Activated CD4-positive, alpha-beta T cell treated with anti-CD3 and anti-CD28 coated beads, Interleukin-2, Interleukin-6, amounts not matched to agents 100 ng/mL and 50 ng/mL, durations not matched to agents 16 hours and 8 hours (primary cell): ENCODE measurements around the gene SLC9A3.
A peak's percentile ranks its signal among the peaks of the same experiment; 100 is the strongest.

Experiments
- DNase-seq: peaks from one replicate; pipeline ENCODE4 v3.0.0-alpha.2; 2020

The SLC9A3 gene

DNA sequence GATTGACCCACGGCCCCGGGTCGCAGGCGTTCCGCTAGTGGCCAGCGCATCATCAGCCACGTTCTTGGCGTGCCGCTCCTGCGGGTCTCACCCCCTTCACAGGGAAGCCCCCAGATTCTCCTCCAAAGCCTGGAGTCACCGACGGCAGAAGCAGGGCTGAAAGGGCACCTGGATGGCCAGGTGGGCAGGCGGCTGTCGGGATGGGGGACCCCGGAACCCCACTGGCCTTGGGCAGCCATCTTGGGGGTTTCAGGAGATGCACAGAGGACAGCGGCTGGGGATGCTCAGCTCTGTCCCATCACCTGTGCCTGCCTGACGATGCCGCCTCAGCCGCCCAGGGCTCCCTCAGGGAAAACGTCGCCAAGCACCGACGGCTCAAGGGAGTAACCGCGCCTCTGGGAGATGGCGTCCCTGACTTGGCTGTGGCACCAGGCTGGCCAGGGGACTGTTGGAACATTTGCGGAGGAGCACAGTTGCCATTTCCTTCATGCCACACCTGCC is 14.1 kb upstream of the SLC9A3 start:
- no peak for DNase-seq

DNA sequence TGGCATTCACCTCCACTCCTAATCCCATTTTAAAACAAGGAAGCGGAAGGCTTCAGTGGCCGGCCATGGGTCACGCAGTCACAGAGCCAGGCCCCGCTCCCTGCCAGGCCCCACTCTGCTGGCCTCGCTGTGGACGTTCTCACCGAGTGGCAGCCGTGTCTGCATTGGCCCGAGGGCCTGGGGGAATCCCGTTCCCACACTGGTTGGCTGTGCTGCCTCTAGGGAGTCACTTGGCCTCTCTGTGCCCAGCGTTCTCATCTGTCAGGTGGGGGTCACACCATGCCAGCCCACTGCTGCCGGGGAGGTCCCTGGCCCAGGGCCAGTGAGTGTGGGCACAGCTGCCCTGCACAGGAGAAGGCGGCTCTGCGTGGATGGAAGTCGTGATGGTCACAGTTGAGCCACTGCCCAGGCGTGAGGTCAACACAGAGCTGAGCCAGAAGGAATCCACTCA is 13.4 kb upstream of the SLC9A3 start:
- no peak for DNase-seq

DNA sequence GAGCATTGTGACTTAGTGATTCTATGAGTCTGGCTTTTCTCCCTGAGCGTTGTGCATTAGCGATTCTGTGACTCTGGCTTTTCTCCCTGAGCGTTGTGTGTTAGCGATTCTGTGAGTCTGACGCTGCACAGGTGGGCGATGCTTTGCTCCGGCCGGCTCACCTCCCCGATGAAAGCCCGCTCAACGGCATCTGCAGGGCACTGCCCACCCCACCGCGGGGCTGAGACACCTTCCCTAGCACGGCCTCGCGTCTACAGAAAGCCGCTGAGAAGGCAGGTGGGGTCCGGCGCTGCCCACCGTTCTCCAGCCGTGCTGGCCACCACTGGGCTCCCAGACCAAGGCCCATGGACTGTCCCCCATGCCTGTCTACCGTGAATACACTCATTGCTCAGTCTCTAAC is 12.8 kb upstream of the SLC9A3 start:
- no peak for DNase-seq

DNA sequence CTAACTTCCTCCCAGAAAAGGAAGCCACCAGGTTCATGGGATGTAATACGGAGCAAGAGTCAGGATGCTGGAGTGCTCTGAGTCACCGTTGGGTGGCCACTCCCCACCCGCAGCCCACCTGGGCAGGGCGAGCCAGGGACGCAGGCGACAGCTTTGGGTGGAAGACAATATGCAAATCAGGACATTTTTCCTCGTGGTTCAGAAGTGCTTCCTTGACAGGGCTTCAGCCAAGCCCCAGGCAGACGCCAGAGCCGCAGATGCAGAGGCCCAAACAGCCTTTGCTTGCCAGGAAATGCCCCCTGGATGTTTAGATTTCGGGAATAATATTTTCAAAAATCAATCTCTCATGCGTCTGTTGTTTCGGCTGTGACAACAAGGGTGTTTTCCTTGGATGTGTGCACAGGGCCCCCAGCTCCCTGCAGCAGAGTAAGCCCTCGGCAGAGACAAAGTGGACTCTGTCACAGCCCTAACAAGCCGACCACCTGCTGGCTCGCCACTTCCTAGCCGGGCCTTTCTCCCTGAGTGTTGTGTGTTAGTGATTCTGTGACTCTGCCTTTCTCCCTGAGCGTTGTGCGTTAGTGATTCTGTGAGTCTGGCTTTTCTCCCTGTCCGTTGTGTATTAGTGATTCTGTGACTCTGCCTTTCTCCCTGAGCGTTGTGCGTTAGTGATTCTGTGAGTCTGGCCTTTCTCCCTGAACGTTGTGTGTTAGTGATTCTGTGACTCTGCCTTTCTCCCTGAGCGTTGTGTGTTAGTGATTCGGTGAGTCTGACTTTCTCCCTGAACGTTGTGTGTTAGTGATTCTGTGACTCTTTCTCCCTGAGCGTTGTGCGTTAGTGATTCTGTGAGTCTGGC is 11.8 kb upstream of the SLC9A3 start:
- DNase-seq, result no peak

DNA sequence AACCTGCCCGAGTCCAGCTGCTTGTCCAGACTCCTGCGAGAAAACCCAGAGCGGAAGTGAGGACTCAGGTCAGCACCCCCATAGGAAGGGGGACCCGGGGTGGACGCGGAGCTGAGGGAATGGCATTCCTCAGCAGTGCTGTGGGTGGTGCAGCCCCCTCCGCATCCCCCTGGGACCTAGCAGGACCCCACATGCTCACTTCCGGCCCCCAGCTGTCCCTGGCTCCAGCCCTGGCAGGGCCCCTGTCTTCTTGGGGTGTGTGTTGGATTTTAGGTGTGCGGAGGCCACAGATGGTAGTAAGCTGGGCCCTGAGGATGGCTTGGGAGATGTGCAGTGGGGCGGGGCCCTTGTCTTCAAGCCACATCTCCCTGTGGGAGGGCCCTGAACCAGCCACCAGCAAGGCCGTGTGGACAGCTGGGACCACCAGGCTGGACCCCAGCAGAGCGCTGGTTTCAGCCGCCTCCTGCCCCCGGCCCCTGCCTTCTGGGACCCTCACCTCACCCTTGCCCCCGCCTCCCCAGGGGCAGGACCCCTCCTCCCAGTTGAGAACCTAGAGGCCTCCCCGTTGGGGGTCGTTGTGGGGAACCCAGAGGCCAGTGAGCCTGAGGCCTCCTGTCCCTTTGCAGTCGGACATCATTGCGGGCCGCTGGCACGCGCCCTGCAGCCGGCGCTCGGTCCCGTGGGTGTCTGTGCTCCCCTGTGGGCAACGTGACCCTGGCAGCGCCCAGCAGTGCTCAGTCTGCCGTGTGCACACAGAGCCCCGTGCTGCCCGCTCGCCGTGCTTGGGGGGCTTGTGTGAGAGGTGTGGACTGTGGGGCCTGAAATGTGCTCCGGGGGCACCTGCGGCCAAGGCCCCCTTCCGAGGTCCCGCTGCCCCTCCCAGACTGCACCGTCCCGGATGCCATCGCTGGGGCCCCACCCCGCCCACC is 10.8 kb upstream of the SLC9A3 start:
- DNase-seq, result no peak

DNA sequence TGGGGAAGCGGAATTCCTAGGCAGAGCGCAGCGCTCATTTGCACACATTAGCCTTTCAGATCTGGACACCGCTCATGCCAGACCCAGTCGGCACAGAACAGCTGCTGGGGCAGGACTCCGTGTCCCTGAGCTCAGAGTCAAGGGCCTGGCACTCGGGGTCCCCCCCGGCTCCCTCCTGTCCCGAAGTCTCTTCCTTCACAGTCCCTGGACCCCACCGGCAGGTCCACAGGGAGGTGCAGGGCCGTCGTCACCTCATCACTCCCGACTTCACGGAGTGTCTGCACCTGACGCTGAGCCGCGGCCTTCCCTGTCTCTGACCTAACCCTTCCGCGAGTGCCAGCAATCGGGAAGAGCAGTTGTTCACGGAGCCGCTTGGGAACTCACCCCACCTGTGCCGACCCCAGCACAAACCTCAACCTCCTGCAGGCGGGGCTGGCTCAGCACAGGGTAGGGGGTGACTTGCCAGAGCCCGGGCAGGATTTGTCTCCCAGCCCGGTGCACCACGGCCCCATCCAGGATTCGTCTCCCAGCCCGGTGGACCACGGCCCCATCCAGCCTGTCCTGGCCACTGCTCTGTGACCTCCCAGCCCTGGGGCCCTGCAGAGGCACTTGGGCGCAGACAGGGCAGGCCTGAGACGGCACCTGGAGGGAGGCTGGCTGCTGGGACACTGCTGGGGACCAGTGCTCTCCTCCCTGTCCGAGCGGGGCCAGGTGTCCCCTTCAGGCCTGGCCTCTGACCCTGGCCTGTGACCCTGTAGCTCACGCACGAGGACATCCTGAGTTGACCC is 9.9 kb upstream of the SLC9A3 start:
- no peak for DNase-seq

DNA sequence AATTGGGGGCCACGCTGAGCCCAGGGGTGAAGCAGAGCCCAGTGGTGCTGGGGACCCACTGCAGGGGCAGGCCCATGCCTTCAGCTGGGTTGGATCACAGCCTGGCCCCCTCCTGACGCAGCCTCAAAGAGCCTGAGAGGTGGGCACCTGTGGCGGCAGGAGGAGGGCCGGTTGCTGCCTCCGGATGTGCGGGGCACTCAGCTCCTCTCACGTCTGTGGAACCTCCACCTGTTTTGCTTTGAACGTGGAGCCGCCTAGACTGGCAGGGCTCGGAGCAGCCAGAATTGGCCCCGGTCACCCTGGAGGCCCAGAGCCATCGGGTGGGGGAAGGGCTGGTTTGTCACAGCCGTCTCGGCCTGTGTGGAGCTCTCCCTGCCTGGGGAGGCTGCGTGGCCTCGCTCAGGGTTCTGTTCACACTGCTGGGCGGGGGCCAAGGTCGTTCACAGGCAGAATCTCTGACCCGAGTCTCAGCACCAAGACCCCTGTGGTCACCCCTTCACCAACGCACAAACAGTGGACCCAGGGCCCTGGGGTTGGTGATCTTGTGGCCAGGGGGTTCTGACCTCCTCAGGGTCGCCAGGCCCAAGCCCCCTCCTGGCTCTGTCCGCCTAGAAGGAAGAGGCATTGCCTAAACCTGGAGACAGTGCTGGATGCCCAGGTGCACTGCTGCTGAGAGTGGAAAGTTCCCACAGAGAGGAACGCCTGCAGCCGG is 9.2 kb upstream of the SLC9A3 start:
- DNase-seq, result no peak

DNA sequence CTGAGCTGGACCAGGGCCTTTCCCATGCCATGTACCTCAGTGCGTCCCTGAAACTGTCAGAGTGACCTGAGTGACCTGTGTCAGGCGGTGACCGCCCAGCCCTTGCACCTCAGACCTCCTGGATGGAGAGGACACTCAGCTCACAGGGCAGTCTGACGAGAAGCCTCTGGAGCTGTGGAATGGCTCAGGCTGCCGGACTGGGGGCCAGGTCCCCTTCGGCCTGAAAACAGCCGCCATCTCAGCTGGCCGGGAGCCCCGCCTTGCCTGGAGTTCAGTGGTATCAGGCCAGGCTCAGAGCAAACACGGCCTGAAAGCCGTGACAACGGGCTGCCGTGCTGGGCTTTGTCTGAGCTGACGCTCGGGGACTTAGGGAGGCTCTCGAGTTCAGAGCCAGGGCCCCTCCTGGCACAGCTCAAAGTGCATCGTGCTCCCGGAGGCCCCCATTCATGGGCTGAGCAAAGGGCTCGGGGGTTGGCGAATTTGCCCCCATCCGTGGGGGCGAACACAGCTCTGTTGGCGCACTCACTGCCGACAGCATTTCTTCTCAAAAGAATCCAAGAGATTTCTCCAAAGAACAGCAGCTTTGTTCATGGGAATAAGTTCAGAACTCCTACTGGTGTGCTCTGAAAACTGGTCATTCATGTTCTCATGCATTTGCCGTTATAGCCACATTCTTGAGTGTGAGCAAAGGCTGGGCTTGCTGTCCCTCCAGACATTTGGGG is 8.4 kb upstream of the SLC9A3 start:
- no peak for DNase-seq

DNA sequence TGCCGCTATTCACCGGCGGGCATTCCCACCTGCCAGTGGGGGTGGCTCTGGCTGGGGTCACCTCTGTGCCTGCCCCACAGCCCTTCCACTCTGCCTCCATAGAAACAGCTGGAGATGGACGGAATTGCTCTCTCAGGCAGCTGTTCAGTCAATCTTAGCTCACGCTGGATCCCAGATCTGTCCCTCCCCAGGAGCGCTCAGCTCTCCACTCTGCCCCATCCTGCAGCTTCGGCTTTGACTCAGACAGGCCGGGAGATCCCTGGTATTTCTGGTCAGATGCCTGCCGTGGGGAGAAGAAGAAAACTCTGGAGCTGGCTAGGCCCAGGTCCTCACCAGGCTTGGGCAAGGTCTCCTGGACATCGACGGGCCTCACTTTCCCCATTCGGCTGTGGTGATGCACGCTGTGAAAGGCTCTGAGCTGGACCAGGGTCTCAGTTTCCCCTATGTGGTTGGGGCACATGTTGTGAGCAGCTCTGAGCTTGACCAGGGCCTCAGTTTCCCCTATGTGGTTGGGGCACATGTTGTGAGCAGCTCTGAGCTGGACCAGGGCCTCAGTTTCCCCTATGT is 7.6 kb upstream of the SLC9A3 start:
- no peak for DNase-seq

DNA sequence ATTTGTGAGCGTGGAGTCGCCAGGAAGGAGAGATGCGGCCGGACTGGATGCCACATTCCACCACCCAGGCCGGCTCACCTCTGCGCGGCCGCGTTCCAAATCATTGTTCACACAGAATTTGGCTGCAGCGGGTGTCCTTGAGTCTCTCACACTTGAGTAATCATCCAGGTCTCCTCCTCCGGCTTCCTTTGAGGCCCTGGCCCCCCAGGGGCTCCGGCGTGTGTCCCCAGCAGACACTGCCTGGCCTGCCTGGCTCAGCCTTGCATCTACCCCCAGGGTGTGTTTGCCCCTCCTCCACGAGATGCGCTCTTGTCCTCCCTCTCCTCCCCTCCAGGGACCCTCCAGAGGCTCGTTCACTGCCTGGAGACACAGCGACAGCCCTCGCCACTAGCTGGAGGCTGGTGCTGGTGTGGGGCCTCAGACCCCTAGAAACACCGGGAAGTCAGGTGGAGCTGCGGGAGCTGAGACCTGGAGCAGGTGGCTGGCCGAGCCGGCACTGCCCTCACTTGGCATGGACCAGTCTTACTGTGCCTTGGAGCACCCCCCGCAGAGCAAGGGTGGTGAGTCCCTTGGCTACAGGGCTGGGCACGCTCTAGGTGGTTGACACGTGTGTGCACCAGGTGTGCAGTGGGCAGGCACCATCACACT is 7.0 kb upstream of the SLC9A3 start:
- DNase-seq, result no peak

DNA sequence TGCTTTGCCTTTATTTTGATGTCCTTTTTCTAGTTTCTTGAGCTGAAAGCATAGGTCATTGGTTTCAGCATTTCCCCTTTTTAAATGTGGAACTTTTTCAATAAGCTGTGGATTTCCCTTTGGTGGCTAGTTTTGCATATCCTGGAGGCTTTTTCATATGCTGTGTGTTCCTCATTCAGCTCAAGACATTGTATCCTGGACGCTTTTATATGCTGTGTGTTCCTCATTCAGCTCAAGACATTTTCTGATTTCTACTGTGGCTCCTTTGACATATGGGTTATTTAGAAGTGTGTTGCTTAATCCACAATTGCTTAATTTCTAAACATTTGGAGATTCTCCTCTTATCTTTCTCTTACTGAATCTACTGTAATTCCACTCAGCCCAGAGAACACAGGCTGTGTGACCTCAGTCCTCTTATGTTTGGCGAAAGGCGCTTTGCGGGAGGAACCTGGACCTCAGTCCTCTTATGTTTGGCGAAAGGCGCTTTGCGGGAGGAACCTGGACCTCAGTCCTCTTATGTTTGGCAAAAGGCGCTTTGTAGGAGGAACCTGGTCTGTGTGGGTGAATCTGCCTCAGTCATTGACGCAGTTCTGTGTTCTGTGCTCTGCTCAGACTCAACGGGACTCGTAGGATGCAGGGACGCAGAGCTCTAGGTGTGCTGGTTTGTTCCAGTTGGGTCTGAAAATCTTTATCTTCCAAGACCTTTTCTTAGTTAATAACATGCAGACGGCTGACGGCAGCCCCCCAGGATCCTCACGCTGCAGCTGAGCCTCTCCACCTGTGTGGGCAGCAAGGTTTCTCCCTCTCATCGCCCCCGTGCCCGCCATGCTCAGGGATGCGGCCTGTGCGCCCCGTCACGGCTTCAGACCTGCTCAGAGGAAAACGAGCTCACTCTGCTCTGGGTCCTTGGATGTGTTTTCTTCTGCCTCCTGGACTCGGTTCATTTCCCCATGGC is 6.0 kb upstream of the SLC9A3 start:
- DNase-seq, result no peak

DNA sequence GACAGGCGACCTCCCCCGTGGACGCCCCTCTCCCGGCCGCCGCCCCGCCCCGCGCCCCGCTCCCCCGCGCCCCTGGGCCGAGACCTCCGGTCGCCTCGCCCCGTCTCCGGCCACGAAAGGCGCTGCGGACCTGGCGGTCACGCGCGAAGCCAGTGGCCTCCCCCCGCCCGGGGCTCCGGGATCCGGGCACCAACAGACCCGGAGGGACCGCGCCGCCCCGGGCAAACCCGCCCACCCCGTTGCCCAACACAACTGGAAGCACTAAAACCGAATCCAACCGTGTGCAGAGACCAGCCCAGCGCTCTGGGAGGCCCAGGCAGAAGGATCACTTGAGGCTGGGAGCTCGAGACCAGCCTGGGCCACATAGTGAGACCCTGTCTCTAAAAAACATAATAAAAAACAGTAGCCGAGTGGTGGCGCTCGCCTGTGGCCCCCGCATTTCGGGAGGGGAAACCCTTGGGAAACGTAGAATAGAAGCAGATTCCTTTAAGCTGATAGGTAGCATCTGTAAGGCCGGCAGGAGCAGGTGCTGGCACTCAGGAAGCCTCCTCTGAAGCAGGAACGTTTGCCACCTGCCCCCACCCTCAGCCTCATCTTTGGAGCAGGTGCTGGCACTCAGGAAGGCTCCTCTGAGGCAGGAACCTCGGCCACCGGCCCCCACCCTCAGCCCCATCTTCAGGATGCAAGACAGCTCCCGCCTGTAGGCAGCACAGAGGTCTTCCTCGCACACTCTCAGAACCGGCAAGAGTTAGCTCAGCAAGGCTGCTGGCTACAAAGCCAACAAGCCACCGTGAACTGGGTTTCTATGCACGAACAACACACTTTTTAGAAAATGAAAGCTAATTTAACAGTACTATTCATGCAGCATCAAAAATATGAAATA is 4.6 kb upstream of the SLC9A3 start:
- no peak for DNase-seq

DNA sequence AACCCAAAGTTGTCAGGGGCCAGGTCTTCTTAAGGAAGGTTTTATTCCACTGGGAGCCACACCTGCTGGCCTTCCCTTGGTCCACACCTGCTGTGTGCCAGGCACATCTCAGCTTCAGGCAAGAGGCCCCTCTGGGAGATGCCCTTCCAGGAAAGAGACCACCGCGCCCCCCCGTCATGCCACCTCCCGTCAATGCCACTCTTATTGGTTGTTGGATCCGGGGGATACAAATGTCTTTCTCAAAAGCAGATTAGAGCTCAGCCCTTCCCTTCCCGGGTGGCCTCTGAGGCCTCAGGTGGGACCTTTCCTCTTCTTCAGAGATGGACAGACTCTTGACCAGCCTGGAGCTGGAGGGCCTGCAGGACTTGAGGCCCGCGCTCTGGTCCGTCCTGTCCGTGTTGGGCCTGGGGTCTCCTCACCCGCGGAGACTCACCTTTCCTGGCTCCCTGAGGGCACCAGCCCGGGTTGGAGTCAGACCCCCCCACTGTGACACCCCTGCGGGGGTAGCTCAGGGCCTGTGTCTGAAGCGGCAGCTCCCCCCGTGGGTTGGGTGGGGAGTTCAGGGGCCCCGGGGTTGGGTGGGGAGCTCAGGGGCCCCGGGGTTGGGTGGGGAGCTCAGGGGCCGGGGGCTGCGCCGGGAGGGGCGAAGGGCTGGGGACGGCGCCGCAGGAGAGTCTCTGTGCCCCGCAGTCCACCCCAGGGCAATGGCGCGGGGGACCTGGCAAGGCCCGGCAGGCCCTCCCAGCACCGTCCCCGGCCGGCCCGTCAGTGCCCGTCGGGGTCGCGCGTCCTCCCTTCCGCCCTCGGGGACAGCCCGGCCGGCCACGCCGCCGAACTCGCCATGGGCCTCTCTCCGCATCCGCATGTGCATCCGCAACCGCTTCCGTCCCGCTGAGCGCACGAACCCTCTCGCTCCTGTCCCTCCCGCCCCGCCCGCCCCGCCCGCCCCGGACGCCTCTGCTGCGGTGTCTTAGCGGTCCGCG is 3.7 kb upstream of the SLC9A3 start:
- peak; percentile 42 for DNase-seq

DNA sequence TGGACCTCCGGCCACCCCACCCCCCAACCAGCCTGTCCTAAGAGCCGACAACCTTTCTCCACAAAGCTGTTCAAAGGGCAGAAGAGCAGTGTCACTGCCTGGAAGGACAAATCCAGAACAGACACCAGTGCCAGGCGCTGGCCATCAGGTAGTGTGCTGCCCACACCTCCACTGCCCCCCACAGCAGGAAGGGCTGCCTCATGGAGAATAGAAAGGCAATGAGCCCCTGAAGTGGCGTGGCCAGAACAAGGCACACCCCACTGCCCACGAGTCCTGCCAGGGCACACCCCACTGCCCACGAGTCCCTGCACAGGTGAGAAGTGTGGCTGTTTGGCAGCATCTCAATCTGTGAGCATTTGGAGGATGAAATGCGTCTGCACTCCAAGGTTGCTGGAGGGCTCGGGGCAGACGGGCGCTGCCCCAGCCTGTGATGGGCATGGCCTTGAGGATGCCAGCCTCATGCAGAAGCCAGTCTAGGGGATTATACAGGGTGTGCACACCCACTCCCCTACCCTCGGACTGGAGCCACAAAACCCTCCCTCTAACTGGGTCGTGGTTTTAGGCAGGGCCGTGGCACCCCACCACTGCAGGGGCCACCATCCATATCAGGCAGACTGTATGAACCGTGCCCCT is 2.3 kb upstream of the SLC9A3 start:
- no peak for DNase-seq

DNA sequence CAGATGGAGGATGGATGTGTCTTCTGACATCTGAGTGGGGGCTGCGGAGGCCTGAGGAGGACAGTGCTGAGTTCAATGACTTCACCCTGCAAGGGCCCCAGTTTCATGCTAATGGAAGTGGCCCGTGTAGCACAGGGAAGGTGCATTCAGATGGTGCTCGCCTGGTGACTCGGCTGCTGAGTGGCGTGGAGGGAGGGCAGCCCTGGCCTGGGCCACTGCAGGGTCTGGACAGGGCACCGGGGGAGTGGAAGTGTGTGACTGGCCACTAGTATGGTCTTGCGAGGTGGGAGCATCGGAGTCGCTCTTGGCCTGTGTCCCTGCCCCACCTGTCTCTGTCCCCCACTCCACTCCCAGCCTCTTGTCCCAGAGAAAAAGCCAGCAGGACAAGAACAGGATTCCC is 1.7 kb upstream of the SLC9A3 start:
- DNase-seq, result no peak

DNA sequence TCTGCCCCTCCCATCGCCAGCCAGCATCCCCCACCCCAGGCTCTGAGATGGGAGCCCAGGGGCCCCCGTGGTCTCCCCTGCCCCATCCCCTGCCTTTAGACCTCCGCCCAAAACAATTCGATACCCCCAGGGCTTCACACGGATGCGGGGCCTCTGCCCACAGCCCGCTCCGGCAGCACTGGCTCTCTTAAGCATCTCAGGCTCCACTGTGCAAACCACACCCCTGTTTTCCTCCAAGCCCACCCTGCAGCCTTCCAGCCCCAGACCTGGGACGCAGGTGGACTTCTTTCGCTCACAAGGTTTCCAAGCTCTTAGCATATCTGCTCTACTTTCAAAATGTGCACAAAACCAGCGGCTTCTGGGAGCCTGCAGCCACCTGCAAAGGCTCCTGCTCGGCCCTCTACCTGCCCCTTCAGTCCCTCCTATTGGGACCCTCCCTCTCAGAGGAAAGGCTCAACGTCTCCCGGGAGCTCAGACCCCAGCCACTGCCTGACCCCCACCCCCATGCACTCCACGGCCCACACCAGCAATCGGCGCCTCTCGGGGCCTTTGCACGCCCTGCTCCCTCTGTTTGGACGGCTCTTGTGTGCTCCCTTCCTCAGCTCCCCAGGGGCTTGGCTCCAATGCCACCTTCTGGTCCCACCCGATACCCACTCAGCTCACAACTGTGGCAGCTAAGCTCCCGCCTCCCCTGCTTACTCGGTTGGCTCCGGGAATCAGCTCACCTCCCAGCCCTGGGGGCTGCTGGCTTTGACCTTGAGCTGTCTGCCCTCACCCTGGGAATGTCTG is 918 bp upstream of the SLC9A3 start:
- DNase-seq, result no peak
